ENCODE data around the gene TPX2.
A peak's percentile ranks its signal among the peaks of the same experiment; 100 is the strongest.
"Not testable (repeated sequence)": the region's sequence is repeated elsewhere in the genome, so short reads cannot be mapped to it uniquely, and the experiment has no call there.

The TPX2 gene

DNA sequence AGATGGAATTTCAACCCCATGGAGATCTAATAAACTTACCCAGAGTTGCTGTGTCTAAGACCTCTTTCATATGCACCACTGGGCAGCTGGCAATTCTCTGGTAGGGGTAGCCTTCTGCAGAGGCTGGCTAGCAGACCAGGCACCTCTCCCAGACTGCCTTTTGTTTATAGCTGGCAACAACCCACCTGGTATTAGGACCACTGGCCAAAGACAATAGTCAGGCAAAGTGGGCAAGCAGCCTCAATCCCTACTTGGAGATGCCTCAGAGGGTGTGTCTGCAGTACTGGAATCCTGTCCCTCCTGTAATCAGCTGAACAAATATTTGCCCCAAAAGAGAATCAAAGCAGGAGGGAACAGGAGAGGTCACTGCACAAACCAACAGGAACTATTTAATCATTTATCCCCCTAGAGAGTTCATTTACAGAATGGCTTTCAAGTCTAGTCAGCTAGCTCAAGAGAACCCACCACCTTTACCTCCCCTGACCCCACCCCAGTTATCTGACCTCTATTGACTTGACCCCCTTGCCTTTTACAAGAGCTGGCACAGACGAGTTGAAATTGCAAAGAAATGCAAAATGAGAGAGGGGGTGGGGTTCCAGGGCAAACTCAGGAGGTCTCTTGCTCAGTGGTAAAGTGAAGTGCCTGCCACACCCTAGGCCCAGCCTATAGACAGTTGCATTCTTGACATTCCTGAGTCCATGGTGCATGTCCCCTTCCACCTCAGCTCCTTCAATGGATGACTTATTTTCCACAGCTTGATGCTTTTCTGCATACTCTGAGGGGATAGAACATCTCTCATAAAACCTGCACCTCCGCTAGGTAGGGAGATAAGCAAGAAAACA is 19.2 kb upstream of the TPX2 start:
- DNase-seq (ENCODE audit: low read depth in 2 of 2), result no peak

GRCh38 chr20:31720486-31721407 is 18.3 kb upstream of the TPX2 start:
- DNase-seq (ENCODE audit: low read depth in 2 of 2), result no peak

DNA sequence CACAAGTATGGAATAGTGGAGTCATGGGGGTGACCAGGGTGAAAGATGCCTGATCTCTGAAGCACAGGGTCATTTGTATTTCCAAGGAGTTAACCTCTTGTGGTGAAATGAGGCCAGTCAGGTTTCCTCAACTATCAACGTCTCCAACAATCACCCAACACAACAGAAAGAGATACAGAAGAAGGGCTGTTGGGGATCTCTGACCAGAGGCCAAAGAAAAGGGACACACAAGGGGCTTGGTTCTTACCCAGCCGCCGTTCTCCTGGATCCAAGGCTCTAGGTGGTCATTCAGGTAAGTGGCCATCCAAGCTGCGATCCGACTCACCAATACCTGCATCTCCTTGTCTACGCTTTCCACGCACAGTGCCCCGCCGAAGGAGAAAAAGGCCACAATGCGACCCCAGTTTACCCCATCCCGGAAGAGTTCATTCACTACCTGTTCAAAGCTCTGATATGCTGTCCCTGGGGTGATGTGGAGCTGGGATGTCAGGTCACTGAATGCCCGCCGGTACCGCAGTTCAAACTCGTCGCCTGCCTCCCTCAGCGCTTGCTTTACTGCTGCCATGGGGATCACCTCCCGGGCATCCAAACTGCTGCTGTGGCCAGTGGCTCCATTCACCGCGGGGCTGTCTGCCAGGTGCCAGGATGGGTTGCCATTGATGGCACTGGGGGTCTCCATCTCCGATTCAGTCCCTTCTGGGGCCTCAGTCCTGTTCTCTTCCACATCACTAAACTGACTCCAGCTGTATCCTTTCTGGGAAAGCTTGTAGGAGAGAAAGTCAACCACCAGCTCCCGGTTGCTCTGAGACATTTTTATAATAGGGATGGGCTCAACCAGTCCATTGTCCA is 17.5 kb upstream of the TPX2 start:
- no peak for DNase-seq (ENCODE audit: low read depth in 2 of 2)

DNA sequence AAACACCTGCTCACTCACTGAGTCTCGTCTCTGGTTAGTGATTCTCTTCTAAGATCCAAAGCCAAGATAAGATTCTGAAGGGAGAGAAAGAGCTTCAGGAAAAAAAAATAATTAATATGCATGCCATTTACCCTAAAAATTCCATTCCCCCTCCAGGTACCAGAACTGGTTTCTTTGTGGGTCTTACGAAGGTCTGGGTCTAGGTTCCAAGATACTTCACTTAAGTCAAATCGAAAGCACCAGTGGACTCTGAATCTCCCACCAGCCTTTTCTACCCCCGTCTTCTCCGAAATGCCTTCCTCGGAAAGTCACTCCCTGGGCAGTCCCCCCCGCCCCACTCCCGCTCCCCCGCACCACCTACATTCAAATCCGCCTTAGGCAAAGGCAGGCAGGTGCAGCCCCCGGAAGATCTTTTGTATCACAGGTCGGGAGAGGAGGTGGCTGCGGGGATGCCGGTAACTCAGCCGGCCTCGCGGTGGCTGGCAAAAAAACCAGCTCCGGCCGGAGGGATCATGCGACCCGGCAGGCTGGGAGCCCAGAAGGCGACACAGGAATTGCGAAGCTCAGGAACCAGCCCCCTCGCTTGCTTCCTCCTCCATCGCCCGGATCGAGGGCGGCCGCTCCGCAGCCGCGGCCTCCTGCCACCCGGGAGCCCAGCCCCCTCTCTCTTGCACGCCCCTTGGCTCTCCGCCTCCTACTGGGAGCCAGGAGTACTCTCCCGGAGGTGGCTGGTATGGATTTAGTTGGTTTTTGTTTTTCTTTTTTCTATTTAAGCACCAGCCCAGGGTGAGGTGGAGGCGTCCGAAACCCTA is 16.6 kb upstream of the TPX2 start, which contains the start of gene BCL2L1:
BCL2L1 (minus strand) TSS at position 612 of the 812 bp plus-strand sequence. CDS start 650 bp downstream, outside the sequence.
- peak; percentile 72 to 80 for DNase-seq (ENCODE audit: low read depth in 2 of 2)

- DNase-seq (ENCODE audit: low read depth in 2 of 2), result no peak
Measured at GRCh38 chr20:31723069-31723318, 16.1 kb upstream of the TPX2 start.

DNA sequence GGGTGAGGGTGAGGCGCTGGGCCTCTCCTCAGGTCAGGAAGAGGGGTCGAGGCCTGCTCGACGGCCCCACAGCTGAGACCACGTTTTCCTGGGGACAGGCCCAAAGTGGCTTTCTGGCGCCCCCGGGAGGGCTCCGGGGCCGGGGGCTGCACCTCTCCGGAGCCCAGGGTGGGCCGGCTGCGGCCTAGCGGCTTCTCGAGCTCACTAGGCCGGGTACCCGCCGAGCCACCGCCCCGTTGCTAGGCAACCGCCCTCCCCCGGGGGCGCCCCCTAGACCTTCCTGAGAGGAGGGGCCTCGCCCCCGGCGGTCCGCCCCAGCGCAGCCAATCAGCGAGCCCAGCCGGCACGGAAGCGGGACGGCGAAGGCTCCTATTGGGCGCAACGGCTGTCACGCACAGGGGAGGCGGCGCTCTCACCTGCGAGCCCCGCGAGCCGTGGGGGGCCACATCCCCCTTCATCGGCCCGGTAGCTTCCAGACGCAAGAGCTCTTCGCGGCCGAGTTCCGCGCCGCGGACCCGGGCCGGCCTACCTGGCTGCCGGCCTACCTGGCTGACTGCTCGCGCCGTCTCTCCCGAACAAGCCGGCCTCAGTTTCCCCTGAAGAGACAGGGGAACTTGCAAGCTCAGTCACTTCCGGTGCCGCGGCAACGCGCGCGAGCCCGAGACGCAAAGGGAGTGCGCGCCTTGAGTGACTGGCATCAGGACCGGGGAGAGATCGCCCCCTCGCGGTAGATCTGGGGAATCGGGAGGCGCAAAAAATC is 15.6 kb upstream of the TPX2 start:
- peak; percentile 97 to 99 for DNase-seq (ENCODE audit: low read depth in 2 of 2)

GRCh38 chr20:31731321-31731717 is 7.8 kb upstream of the TPX2 start:
- no peak for DNase-seq (ENCODE audit: low read depth in 2 of 2)

DNA sequence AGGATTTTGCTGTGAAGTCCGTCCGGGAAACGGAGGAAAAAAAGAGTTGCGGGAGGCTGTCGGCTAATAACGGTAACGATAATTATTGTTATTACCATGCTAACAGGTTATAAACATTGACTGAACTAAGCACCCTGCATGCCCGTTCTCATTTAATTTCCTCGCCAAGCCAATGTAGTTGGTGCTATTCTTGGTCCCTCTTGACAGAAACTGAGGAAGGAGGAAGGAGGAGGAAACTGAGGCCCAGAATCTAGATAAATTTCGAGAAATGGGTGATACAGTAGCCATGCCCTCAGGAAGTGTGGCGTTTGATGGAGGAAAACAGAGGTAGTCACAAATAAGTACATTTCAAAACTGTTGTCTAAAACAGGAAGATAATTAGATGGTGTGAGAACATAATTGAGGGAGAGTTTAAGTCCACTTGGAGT is 474 bp downstream of the TPX2 start:
- DNase-seq (ENCODE audit: low read depth in 2 of 2), result no peak

DNA sequence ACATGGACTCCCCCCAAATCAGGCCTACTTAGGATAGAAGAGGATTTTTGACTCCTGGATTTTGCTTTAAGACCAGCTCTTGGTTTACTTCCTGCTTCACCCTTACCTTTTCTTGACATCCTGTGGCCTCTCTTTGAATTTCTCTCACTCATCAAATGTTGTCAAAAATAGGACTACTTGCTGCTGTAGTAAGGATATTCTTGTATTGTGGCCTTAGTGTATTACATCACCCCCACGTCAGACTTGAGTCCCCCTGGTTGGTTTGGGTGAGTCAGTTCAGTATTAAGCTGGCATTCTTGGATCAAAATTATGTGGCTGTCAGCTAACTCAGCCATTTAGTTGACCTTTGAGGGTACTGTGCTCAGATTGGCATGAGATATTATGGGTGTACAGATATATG is 1.1 kb downstream of the TPX2 start:
- no peak for DNase-seq (ENCODE audit: low read depth in 2 of 2)

DNA sequence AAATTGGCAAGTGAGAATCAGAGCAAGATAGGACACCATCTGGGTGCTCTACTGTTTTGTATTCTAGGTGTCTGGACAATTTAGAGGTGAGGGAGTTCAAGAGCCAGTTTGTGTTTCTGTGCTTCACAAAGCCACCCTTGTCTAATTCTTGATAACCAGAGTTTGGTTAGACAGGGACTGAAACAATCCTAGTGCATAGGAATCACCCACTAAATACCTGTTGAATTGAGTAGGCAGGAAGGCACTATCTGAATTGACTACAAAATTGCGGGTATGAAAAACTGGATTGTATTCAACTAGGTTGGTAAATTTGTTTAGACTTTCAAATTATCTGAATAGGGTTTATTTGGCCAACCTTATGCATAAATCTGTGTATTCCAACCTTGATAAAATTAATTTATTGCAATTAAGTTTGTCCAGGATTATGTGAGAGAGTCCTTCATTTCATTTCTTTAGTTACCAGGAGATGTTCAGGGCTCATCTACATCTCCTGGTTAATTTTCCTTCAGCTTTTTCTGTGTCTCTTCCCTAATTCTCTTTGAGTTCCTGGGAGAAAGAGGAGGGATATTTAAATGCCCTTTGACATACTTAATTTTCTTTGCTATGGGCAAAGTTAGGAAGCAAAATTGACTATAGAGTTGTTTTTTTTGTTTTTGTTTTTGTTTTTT is 1.7 kb downstream of the TPX2 start:
- no peak for DNase-seq (ENCODE audit: low read depth in 2 of 2)

DNA sequence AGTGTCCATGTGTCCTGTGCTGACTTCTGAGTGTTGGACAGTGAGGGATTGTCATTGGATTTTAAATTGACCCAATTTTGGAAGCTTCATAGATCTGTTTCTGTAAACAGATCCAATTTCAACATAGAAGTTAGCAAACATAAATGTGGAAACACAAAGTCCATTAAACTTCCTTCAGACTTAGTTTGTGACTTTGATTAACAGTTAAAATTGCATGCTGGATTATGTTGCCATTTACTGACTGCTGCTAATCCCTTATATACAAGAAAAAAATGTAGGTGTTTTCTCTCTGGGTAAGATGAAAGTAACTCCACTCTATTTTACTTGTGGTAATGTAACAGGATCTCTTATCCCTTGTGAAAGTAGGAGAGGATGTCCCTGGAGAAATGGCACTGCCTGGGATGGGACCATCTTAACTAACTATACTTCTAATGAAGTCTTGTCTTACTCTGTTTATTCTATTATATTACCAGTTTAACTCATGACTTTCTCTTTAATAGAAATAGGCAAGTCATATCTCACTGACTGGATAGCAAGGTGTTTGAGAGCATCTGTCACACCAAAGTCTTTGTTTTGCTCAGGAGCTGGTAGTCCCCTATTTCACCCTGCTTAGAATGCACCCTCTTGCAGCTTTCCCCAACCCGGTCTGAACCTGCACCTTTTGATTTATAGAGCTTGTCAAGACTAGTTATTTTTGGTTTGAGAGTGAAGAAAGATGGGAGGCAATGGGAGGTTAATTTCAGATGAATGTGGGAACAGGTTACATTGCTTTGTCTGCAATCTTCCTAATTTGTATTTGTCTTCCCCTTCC is 7.2 kb downstream of the TPX2 start:
- no peak for DNase-seq (ENCODE audit: low read depth in 2 of 2)

- not testable (repeated sequence) for DNase-seq (ENCODE audit: low read depth in 2 of 2)
Measured at GRCh38 chr20:31747028-31747427, 7.9 kb downstream of the TPX2 start.

DNA sequence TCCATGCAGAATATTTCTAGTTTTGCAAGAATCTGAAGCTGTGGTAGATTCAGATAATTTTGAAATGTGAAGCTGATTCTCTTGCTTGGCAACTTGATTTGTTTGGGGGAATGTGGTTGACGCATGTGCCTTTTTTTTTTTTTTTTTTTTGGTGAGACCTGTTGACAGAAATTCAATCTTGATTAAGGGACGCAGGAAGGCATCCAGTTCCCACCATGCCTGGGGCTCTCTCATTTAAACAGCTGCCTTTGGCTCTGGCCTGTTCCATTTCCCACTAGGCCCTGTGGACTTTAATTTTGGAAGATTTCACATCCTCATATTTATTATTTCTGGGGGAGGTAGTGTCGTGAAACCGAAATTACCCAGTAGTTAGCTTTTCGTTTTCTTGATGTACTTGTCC is 8.6 kb downstream of the TPX2 start:
- DNase-seq (ENCODE audit: low read depth in 2 of 2), result no peak

DNA sequence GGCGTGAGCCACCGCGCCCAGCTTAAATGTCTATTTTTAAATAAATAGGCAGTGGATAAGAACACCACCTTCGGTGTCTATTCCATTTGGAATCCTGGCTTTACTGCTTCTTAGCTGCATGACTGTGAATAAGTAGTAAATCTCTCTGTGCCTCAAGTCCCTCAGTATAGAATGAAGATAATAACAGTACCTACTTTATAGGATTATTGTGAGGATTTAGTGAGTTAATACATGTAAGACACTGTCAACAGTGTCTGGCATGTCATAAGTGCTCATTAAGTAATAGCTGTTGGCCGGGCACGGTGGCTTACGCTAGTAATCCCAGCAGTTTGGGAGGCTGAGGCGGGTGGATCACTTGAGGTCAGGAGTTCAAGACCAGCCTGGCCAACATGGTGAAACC is 10.1 kb downstream of the TPX2 start:
- no peak for DNase-seq (ENCODE audit: low read depth in 2 of 2)

DNA sequence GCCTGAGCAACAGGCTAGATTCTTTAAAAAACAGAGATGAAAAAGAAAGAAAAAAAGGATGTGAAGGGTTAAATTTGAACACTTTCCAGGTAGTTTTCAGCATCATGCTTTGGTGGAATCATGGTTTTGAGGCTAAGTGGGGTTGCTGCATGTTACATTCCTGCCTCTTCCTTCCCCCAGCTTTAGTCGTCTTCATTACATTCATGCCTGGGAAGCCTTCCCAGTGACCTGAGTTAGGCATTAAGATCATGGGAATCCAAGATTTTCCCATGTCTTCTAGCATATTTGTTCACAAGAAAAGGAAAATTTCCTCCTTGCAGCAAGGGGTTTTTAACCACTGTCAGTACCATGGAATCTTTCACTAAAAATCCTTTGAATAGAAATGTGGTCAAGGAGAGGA is 12.0 kb downstream of the TPX2 start:
- DNase-seq (ENCODE audit: low read depth in 2 of 2), result no peak

DNA sequence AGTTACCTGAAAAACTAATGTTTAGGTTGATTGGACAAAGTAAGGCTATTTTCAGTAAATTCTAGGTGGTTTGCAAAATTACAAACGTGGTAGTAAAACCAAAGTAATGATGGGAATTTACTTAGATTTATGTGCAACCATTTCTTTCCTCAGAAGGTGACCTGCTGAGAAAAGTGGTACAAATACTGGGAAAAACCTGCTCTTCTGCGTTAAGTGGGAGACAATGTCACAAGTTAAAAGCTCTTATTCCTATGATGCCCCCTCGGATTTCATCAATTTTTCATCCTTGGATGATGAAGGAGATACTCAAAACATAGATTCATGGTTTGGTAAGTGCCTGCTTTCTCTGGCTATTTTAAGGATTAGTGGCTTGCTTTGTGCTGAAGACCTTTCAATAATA is 18.2 kb downstream of the TPX2 start:
- DNase-seq (ENCODE audit: low read depth in 2 of 2), result no peak

GRCh38 chr20:31758521-31758920 is 19.4 kb downstream of the TPX2 start:
- no peak for DNase-seq (ENCODE audit: low read depth in 2 of 2)

GRCh38 chr20:31758991-31759390 is 19.9 kb downstream of the TPX2 start:
- no peak for DNase-seq (ENCODE audit: low read depth in 2 of 2)

Measured in stimulated activated CD8-positive, alpha-beta memory T cell treated with anti-CD3 and anti-CD28 coated beads, Interleukin-15, amount 100 ng/mL, for 4 hours (primary cell).